Measurements from ENCODE around the gene LSM7.

Gene LSM7

GRCh38 chr19:2280633-2281264, 47.6 kb downstream of the LSM7 start:
- Mint-ChIP-seq H3K36me3 (ENCODE audit: low read depth) (no peaks in the 10 kb centered on the region), H3K27me3 (no peaks in the 10 kb centered on the region), H3K9me3 (no peaks in the 10 kb centered on the region), H3K4me3 (no peak overlapping the region), H3K4me1 (ENCODE audit: low read depth) (peaks cover 17% of the 10 kb centered on the region), H3K27ac (no peak overlapping the region)

GRCh38 chr19:2278459-2279158, 49.8 kb downstream of the LSM7 start:
- H3K27me3 Mint-ChIP-seq: no peaks in the 10 kb centered on the region
- peaks cover 12% of the 10 kb centered on the region for H3K36me3 Mint-ChIP-seq (ENCODE audit: low read depth)
- no peaks in the 10 kb centered on the region for H3K9me3 Mint-ChIP-seq
- H3K4me3 Mint-ChIP-seq: no peak overlapping the region
- peaks cover 29% of the 10 kb centered on the region for H3K4me1 Mint-ChIP-seq (ENCODE audit: low read depth)
- no peak overlapping the region for H3K27ac Mint-ChIP-seq

- Mint-ChIP-seq H3K27me3 (no peaks in the 10 kb centered on the region), H3K27ac (peak overlapping the region; percentile 49), H3K4me3 (no peak overlapping the region), H3K9me3 (no peaks in the 10 kb centered on the region), H3K36me3 (ENCODE audit: low read depth) (peaks cover 25% of the 10 kb centered on the region), H3K4me1 (ENCODE audit: low read depth) (peaks cover 30% of the 10 kb centered on the region)
These were observed 51.2 kb downstream of the LSM7 start for GRCh38 chr19:2277138-2277537.

GRCh38 chr19:2276429-2276986, 51.9 kb downstream of the LSM7 start:
- Mint-ChIP-seq H3K4me1 (ENCODE audit: low read depth) (peaks cover 29% of the 10 kb centered on the region), H3K9me3 (no peaks in the 10 kb centered on the region), H3K36me3 (ENCODE audit: low read depth) (peaks cover 30% of the 10 kb centered on the region), H3K27me3 (no peaks in the 10 kb centered on the region), H3K27ac (no peak overlapping the region), H3K4me3 (no peak overlapping the region)

- Mint-ChIP-seq H3K36me3 (ENCODE audit: low read depth) (peaks cover 33% of the 10 kb centered on the region), H3K27ac (no peak overlapping the region), H3K27me3 (no peaks in the 10 kb centered on the region), H3K4me1 (ENCODE audit: low read depth) (peaks cover 30% of the 10 kb centered on the region), H3K4me3 (no peak overlapping the region), H3K9me3 (no peaks in the 10 kb centered on the region)
These were observed 52.6 kb downstream of the LSM7 start for GRCh38 chr19:2275588-2276428.

- H3K36me3 Mint-ChIP-seq (ENCODE audit: low read depth): peaks cover 33% of the 10 kb centered on the region
- no peak overlapping the region for H3K4me3 Mint-ChIP-seq
- H3K4me1 Mint-ChIP-seq (ENCODE audit: low read depth): peaks cover 30% of the 10 kb centered on the region
- H3K9me3 Mint-ChIP-seq: no peaks in the 10 kb centered on the region
- peak overlapping the region; percentile 63 for H3K27ac Mint-ChIP-seq
- H3K27me3 Mint-ChIP-seq: no peaks in the 10 kb centered on the region
These were observed 53.4 kb downstream of the LSM7 start for GRCh38 chr19:2274931-2275535.

GRCh38 chr19:2274185-2274711, 54.1 kb downstream of the LSM7 start:
- Mint-ChIP-seq H3K27ac (peak overlapping the region; percentile 76), H3K9me3 (no peaks in the 10 kb centered on the region), H3K4me1 (ENCODE audit: low read depth) (peaks cover 30% of the 10 kb centered on the region), H3K36me3 (ENCODE audit: low read depth) (peaks cover 33% of the 10 kb centered on the region), H3K4me3 (peak overlapping the region; percentile 93), H3K27me3 (no peaks in the 10 kb centered on the region)

GRCh38 chr19:2273356-2274184, 54.8 kb downstream of the LSM7 start:
- H3K36me3 Mint-ChIP-seq (ENCODE audit: low read depth): peaks cover 33% of the 10 kb centered on the region
- peaks cover 32% of the 10 kb centered on the region for H3K4me1 Mint-ChIP-seq (ENCODE audit: low read depth)
- H3K27me3 Mint-ChIP-seq: no peaks in the 10 kb centered on the region
- no peaks in the 10 kb centered on the region for H3K9me3 Mint-ChIP-seq
- peak overlapping the region; percentile 93 for H3K4me3 Mint-ChIP-seq
- peak overlapping the region; percentile 84 for H3K27ac Mint-ChIP-seq
